ENCODE results near the gene KCNMB2.

Gene KCNMB2

DNA sequence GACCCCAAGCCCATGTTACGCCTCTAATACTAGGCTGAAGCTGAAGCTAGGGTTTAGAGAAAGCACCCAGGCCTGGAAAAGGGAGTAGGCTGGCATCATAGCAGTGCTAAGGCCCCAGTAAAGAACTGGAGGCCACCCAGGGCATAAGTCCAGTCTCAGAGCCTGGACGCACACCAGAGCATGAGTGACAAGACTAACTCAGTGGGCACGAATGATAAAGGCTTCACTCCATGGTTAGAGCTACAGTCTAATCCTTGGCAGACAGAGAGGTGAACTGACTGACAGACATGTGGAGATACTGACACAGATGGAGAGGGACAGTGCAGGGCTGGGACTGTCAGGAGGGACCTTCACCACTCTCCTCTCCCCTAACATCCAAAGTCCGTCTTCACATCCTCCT, 139.8 kb downstream of the KCNMB2 start:
- no peak for TF ChIP-seq CTCF (IDR thresholded peaks at IDR 0.05; ENCODE audit: control insufficient read depth, insufficient read depth, low read depth, low read length, missing control alignments)
- no peak for DNase-seq (ENCODE audit: low read depth)
- no peak overlapping the region for H3K4me3 ChIP-seq (ENCODE audit: control insufficient read depth, low read depth, low read length)

DNA sequence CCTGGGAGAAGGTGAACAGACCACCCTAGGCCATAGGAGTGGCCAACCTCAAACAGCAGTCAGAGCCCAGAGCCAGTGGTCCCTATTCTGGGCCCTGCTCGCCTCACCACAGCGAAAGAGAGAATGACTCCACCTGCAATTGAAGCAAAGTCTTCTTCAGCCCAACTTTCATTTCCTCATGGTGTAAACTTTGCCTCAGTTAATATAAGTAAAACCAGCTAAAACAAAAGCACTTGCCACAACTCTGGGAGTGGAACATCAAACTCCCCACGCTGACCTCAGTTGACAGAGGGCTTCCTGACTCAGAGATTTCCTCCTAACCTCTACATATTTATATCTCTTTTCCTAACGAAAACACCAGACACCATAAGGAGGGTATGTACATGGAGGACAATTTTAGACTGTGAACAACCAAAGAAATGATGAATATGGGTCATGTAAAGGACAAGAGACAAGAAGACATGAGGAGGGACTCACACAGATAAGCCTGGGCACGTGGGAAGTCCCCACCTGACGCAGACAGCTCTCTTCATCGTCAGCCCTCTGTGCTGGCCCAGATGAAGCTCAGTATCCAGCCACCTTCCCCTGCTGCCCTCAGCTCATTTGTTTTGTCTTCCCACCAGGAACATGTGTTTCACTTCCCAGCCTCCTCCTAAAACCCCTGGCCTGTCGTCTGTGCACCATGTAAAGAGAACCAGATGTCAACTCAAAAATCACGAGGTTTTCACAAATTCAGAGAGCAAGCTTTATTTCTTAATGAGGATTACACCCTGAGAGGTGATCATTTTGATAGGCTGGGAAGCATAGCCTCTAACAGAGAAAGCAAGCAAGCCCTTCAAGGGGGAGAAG, 140.9 kb downstream of the KCNMB2 start:
- TF ChIP-seq CTCF (IDR thresholded peaks at IDR 0.05; ENCODE audit: control insufficient read depth, insufficient read depth, low read depth, low read length, missing control alignments) = no peak
- no peak overlapping the region for H3K4me3 ChIP-seq (ENCODE audit: control insufficient read depth, low read depth, low read length)
- DNase-seq (ENCODE audit: low read depth) = no peak

DNA sequence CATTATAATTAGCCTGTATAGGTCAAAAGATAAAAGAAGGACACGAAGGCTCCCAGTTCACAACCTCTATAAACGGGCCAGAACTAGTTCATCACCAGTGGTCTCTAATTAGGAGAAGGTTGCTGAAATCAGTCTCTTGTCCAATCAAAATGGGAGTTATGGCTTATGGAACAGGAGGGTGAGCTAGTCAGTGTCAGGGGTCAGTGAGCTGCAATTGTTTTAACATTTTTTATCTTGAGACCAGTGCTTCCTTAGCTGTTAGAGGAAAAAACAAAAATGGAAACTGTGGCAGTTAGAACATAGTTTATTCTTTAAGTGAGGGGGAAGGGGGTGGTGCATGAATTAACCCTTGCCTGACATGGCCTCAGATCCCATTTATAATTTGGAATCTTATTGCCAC, 141.7 kb downstream of the KCNMB2 start:
- no peak for DNase-seq (ENCODE audit: low read depth)
- TF ChIP-seq CTCF (IDR thresholded peaks at IDR 0.05; ENCODE audit: control insufficient read depth, insufficient read depth, low read depth, low read length, missing control alignments) = no peak
- no peak overlapping the region for H3K4me3 ChIP-seq (ENCODE audit: control insufficient read depth, low read depth, low read length)

DNA sequence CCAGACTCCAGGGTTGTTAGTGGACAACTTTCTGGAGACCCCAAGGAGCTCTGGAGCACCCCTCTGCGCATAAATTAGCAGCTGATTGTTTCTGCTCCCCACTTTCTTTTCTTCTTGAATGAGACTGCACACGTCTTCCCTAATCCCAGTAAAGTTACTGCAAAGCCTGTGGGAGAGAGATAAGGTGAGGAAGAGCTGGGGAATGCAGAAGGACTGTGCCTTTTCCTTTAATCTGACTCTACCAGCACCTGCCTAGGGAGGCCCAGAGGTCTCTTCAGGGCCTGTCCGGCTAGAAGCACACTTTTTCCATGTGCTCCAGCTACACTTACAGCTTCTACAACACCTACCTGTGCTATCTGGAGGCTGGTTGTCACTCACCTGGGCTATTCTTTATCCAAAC, 143.8 kb downstream of the KCNMB2 start:
- no peak for TF ChIP-seq CTCF (IDR thresholded peaks at IDR 0.05; ENCODE audit: control insufficient read depth, insufficient read depth, low read depth, low read length, missing control alignments)
- H3K4me3 ChIP-seq (ENCODE audit: control insufficient read depth, low read depth, low read length) = no peak overlapping the region
- DNase-seq (ENCODE audit: low read depth) = no peak

GRCh38 chr3:178680489-178680888, 144.3 kb downstream of the KCNMB2 start:
- no peak for DNase-seq (ENCODE audit: low read depth)
- TF ChIP-seq CTCF (IDR thresholded peaks at IDR 0.05; ENCODE audit: control insufficient read depth, insufficient read depth, low read depth, low read length, missing control alignments) = no peak
- no peak overlapping the region for H3K4me3 ChIP-seq (ENCODE audit: control insufficient read depth, low read depth, low read length)

DNA sequence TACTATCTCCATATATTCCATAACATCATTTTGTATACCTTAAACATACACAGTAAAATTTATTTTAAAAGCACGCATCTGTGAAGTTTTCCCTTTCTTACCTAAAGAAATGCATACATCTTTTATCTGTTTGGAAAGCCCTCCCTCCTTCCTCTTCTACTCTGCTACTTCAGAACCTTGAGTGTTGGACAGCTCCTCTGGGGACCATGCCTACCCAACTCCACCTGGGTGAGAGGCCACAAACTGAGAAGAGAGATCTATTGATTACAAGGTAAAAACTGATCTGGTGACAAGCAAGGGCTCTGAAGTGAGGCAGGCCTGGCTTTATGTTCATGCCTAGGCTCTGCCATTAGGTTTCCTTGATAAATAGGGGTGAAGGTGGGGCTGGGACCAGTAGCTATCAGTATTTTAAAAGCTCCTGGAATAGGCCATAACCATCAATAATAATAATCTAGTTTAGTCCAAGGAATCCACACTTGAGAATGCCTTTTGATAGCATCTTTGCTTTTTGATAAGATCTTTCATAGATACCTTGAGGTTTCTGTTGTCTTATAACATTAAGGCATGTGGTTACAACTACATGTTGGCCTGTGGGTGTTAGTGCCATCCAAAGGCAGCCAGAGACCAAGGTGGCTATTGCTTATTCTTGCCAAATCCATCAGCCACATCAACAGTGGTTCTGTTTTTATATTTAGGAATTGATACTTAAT, 148.8 kb downstream of the KCNMB2 start:
- TF ChIP-seq CTCF (IDR thresholded peaks at IDR 0.05; ENCODE audit: control insufficient read depth, insufficient read depth, low read depth, low read length, missing control alignments) = no peak
- no peak overlapping the region for H3K4me3 ChIP-seq (ENCODE audit: control insufficient read depth, low read depth, low read length)
- no peak for DNase-seq (ENCODE audit: low read depth)
